Myocyte (in vitro differentiated cells): Measurements from ENCODE around the gene ACSBG1. TPM values are rescaled to one million over a fixed set of nuclear protein-coding genes. Genes with fewer than 3 reads are reported as not detected.
A peak's percentile ranks its signal among the peaks of the same experiment; 100 is the strongest.
"Not testable (repeated sequence)": the region's sequence is repeated elsewhere in the genome, so short reads cannot be mapped to it uniquely, and the experiment has no call there.

Experiments used
- DNase-seq: peaks from one replicate; pipeline ENCODE4 v3.0.0-alpha.2; 2012; ENCODE audit warnings: low read depth
- total RNA-seq: library from RNA; depleted of rRNA; stranded (reverse); fragments of >200 nt; gene quantifications from 2 replicates; pipeline ENCODE4 v1.2.3, GENCODE V29; 2014

The ACSBG1 gene
- total RNA-seq, 1 donor from 2014 or later, result 2.9 TPM

DNA sequence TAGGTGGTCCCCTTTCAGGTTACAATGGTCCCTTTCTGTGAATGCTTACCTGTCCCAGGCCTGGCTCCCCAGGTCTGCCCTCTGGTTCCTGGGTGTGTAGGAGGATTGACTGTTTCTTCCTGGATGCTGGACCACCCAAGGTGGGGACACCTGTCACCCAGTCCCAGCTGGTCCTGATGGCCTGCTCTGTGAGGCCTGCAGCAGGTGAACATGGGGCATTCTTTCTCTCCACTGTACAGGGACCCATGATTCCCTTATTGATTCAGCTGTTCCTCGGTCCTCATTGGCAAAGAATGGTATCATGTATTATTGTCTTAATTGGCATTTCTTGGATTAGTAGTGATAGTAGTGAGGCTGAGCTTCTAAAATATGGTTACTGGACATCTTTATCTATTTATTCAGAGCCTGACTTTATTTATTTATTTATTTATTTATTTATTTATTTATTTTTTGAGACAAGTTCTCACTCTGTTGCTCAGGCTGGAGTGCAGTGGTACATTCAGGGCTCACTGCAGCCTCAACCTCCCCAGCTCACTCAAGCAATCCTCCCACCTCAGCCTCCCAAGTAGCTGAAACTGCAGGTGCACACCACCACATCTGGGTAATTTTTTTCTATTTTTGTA is 21.2 kb upstream of the ACSBG1 start:
- DNase-seq, result no peak

DNA sequence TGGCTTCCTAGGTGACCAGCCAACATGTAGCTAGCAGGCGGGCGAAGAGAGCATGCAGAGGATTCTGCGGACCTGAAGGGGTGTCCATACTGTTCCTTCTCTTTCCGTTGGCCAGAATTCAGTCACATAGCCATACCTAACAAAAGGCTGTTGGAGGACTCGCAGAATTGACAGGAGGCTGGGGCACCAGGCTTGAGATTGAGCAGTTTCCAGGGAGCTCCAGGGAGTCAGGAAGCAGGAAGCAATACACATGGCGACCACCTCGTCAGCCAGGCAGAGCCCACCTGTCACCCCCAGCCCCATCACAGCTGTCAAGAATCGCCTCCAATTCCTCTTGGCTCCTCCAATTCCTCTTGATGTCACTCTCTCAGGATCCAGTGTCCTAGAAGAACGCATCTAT is 16.8 kb upstream of the ACSBG1 start:
- DNase-seq, result no peak

DNA sequence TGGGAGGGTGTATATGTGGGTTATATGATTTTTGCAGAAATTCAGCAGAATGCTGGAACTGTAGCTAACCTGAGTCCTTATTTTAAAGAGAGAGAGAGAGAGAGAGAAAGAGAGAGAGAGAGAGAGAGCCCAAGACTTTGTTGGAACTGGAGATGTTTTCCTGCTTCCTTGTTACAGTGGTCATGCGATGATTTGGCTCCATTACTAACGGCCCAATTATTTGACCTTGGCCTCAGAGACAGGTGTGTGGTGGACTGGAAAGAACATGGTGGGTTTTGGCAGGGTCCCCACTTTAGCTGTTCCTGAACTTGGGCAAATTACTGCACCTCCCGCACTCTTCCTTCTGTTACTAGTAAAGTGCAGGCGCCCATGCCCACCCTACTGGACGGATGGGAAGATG is 14.8 kb upstream of the ACSBG1 start:
- DNase-seq, result peak; percentile 91

DNA sequence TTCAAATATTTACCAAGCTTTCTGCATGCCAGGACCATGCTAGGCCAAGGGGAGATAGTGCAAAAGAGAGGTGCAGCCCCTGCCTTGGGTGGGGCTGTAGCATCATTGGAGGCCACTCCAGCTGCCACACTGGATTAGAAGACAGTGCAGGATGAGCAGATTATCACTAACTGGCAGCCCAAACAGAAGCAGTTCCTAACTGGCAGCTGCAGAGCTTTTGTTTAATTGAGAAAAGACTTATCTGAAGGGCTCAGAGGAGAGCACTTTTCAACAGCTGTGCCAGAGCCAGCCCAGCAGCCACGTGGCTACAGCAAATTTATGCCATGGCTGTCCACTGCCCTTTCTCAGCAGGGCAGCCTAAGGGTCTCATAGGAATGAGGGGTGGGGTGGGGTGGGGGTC is 13.5 kb upstream of the ACSBG1 start:
- no peak for DNase-seq

DNA sequence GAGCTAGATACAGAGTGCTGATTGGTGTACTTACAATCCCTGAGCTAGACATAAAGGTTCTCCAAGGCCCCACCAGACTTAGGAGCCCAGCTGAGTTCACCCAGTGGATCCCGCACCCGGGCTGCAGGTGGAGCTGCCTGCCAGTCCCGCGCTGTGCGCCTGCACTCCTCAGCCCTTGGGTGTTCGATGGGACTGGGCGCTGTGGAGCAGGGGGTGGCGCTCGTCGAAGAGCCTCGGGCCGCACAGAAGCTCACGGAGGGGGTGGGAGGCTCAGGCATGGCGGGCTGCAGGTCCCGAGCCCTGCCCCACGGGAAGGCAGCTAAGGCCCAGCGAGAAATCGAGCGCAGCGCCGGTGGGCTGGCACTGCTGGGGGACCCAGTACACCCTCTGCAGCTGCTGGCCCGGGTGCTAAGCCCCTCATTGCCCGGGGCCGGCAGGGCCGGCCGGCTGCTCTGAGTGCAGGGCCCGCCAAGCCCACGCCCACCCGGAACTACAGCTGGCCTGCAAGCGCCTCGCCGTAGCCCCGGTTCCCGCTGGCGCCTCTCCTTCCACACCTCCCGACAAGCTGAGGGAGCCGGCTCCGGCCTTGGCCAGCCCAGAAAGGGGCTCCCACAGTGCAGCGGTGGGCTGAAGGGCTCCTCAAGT is 11.7 kb upstream of the ACSBG1 start:
- DNase-seq, result not testable (repeated sequence)

DNA sequence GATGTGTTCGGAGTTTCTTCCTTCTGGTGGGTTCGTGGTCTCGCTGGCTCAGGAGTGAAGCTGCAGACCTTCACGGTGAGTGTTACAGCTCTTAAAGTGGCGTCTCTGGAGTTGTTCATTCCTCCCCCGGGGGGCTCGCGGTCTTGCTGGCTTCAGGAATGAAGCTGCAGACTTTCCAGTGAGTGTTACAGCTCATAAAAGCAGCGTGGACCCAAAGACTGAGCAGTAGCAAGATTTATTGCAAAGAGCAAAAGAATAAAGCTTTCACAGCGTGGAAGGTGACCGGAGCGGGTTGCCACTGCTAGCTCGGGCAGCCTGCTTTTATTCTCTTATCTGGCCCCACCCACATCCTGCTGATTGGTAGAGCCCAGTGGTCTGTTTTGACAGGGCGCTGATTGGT is 11.0 kb upstream of the ACSBG1 start:
- not testable (repeated sequence) for DNase-seq

DNA sequence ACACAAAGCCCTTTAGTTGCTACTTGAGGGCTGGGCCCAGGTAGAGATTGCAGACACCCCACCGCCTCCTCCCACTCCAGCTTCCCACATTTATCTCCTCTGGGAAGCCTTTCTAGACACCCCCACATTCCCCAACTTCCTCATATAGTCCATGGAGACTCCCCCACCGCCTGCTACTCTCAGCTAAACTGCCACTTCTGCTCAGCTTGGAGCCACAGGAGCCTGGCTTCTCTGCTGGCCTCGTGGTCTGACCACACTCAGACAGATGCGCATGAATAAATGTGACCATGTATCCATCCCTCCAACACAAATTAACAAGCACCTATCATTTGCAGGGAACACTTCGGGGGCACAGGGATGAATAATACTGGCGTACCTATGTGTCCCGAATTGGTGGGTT is 10.5 kb upstream of the ACSBG1 start:
- DNase-seq, result peak; percentile 70

DNA sequence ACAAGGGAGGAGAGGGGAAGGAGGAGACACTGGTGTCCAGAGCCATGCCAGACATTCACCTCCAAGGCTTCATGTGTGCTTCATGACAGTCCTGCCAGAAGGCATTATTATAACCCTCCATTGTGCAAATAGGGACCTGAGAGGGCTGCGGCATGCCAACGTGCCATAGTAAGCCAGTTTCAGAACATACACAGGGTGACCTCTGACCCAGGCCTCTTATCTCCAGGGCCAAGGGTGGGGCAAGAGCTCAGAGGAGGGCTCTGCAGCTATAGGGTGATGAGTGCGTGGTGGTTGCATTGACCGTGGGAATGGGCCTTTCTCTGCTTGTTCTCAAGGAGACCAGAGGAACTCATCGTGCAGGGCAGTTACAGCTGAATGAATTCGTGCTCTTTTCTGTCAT is 9.7 kb upstream of the ACSBG1 start:
- DNase-seq, result no peak

DNA sequence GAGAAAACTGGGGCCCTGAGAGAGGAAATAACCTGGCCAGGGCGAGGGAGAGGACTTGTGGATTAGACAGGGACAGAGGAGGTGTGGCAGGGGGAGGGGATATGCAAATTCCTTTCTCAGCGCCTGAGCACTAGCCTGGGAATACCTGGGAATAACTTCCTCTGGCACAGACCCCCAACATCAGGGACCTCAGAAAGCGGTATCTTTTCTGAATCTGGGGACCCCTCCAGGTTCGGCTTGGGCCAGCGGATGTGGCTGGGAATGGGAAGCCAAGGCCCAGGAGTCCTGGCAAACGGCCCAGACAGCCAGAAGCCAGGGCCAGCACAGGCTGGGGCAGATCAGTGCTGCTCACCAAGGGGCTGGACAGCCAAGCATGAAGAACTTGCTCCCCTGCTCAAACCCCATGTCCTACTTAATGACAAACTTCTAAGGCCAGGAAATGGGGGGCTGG is 9.2 kb upstream of the ACSBG1 start:
- no peak for DNase-seq

DNA sequence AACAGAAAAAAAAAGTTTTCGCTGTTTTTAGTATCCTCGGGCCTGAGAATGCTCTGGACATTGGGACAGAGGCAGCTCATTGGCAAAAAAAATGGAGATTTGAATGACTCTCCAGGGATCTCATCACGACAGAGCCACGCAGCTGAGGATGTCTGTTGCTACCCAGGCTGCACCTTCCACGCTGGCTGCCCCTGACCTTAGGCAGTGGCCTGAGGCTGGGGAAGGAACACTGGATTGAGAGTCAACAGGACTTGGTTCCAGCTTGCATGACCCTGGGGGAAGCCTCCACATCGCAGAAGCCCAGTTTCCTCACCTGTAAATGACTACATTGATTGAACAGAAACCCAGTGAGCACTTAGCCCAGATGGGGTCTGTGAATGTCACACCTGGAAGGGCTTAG is 8.7 kb upstream of the ACSBG1 start:
- no peak for DNase-seq

DNA sequence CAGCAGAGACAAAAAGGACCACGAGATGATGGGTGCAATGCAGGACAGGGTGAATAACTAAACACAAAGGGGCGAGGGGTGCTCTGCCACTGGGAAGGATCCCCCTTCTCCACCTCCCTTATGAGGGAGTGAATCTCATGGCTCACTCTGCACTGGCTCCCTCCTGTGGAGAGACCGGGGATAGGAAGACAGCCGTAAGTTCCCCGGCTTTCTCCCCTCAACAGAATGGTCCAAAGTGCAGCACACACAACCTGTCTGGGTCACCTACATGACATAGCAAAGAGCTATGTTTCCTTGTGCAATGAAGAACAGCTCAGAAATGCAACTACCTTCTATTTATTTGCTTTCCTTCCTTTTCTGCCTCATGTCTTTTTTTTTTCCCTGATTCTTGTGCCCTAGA is 7.8 kb upstream of the ACSBG1 start:
- DNase-seq, result no peak

DNA sequence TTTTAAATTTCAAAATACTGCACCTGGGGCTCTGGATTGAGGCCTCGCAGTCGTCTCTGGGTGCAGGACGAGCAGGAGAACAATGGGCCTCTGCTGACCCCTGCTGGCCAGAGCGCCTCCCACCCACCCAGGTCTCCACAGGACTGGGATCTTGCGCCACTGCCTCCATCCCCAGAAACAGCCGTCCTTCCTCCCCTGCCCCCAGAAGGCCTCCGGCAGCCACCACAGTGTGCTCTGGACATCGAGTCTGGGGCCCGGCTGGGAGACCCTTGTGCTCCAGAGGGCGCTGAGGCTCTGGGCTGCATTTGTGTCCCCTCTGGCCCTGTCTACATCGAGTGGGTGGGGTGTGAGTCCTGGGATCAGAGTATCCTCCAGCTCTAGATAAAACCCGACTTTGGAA is 6.7 kb upstream of the ACSBG1 start:
- DNase-seq, result peak; percentile 82

DNA sequence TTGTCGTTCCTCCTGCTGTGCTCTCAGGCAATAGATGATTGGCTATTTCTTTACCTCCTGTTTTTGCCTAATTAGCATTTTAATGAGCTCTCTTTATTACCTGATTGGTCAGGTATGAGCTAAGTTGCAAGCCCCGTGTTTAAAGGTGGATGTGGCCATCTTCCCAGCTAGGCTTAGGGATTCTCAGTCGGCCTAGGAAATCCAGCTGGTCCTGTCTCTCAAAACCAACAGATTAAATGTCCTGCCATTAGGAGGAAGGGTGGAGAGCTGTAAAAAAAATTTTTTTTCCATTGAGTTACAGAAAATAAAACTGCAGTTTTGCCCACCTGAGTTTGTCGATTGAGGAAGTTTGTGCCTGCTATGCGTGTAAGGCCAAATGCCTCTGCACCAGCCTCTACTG is 5.4 kb upstream of the ACSBG1 start:
- DNase-seq, result peak; percentile 75

DNA sequence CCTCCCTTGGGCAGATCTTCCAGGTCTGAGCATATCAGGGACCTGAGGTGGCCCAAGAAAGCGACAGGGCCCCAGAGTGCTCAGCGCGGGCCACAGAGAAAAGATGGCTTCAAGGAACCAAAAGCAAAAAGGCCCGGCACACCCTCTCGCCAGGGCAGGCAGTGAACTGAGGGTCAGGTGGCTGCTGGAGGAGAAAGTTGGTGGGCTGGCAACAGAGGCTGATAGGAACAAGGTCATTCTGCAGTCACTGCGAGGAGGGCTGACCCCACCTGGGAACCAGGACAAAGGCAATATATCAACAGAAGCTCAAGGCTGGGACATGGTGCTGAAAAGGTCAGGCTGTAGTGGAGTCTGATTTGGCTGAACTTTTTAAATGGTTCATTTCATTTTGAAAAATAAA is 2.8 kb upstream of the ACSBG1 start:
- no peak for DNase-seq

DNA sequence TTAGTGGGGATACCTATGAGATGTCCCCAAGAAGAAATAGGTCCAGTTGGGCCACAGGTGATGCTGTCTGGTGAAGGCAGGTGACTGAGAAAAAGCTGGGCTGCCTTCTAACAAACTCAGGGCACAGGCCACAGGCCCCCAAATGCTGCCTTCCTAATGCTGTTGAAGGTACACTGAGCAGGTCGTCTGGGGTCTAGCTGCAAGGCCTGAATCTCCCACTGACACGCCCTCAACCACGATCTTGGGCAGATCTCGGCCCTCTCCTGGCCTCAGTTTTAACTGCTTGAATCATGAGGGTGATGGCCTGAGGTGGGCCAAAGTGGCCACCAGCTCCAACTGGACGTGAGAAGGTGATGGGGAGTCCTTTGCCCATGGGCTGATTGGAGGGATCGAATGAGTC is 2.1 kb upstream of the ACSBG1 start:
- DNase-seq, result no peak

DNA sequence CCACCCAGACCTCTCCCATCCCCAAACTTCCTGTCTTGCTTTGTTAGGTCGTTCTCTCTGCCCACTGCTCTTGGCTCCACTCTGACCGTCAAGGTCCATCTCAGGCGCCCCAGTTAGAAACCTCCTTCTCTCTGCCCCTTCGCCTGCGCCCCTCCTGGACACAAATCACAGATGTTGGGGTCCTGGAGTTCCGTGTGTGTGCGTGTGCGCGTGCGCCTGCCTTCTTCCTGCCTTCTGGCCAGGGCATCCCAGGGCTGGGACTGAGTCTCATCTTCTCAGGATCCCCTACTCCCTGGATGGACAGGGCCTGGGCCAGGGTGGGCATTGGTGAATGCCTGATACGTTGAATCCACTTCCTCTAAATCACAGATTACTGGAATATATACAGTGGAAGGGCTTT is 869 bp downstream of the ACSBG1 start:
- no peak for DNase-seq

DNA sequence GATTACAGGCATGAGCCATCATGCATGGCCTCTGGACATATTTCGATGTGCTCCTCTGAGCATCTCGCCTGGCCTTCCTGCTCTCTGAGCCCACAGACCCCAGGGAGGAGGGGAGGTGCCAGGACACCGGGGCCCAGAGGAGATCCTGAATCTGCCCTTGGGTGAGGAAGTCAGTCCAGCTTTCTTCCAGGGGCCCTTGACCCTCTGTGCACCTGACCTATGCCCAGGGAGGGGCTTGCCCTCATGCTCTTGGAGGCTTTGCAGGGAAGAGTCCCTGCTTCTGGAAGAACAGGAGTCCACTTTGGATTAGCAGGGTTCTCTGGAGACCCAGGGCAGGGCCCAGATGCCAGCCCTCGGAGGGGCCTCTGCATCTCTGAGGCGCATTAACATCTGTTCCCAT is 1.4 kb downstream of the ACSBG1 start:
- DNase-seq, result no peak

DNA sequence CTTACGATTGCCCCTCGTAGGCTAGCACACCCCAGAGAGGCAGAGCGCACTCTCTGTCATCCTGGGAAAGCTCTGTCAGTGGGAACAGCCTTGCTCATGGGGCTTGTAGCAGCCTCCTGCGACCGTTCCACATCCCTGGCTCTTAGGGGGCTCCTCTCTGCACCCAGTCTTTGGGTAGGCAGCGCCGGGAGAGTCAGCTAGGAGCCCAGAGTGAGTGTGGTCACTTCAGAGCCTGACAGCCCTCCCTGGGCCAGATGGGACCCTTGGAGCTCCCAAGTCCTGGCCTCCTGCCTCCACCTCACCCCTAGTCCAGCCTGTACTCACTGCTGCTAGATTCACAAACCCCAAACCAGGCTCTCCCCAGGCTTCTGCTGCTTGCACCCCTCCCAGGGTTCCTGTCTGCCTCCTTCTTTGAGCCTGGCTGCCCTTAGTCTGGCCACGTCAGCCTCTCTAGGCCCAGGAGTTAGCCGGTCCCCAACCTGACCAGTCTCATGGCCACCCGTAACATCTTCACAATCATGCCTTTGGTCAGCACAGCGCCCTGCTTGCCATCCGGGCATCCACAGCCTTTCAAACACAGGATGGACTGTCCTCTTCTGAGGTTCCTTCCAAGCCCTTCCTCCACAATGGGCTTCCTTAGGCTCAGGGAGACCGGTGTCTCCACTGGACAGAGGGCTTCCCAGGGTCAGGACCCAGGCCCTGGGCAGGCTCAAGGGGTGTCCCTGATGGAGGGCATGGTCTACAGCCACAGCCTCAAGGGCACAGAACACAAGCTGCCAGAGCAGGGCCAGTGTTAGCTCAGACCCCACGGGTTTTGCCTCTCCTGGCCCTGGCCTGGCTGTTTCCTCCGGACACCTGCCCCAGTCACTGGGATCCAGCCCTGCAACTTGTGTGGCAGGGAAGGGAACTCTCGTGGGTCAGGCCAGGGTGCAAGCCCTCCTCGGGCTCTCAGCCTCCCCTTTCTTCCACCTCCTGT is 4.6 kb downstream of the ACSBG1 start:
- no peak for DNase-seq

DNA sequence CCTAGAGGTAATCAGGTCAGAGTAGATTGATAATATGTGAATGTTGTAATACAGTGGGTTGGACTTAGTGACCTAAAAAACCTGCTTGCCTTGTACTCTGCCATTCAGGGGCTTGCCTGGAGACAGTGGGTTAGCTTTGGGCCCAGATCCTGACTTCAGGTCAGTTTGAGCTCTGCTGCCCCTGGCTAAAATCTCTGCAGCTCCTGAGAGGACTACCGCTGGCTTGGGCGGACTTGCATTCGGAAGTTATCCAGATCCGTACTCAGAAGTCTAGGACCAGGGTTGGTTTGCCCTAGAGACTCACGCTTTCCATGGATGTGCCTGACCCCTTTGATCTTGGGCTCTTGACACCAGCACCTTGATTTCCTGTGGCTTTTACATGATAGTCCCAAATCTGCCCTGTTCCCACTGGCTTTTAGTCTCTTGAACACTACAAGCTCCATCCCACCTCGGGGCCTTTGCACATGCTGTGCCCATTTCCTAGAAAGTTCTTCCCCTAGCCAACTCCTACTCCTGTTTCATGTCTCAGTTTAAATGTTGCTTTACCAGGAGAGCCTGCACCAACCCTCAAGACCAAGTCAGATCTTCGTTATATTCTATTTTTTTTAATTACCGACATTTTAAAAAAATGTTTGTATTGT is 5.9 kb downstream of the ACSBG1 start:
- no peak for DNase-seq

DNA sequence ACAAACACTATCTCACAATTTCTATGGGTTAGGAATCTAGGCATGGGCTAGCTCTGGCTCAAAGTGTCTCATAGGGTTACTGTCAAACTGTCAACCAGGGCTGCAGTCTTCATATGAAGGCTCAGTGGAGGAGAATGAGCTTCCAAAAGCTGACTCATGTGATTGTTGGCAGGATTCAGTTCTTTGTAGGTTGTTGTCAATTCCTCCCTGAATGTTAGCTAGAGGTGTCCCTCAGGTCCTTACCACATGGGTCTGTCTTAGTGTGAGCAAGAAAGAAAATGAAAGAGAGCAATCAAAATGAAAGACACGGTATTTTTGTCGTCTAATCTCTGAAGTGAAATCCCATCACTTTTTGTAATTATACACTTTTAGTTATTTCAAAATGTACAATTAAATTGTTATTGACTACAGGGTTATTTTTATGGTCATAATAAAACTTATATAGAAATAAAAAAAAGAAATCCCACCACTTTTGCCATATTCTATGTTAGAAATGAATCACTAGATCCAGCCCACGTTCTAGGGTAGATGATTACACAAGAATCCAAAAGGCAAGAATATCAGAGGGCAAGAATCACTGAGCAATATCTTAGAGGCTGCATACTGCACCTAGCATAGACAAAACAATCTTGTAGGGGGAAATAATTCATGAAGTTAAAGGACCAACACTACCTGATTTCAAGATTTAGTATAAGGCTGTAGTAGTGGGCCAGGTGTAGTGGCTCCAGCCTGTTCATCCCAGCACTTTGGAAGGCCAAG is 8.4 kb downstream of the ACSBG1 start:
- no peak for DNase-seq

DNA sequence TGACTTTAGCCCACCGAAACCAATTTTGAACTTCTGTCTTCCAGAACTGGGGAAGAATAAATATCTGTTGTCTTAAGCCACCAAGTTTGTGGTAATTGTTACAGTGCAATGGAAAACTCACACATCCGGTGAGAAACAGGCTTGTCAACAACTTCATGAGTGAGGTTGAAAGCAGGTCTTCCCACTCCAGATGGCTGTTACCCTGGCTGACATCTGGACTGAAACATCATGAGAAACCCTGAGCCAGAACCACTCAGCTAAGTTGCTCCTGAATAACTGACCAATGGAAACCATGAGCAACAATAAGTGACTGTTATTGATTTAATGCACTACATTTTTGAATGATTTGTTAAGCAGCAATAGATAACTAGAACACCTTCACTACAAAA is 10.3 kb downstream of the ACSBG1 start:
- DNase-seq, result no peak
